Mucosa of stomach (tissue), 1 donor: ENCODE measurements around the gene BCAS1.
"Not testable (repeated sequence)": the region's sequence is repeated elsewhere in the genome, so short reads cannot be mapped to it uniquely, and the experiment has no call there.

Experiments used
- H3K27me3 ChIP-seq: one replicate; pipeline ENCODE4 v1.7.0; 2013; ENCODE audit warnings: mild to moderate bottlenecking, low read length; ENCODE audit not compliant: control insufficient read depth, insufficient read depth
- H3K36me3 ChIP-seq: one replicate; pipeline ENCODE4 v1.7.0; 2013; ENCODE audit warnings: low read length; ENCODE audit not compliant: control insufficient read depth, insufficient read depth
- H3K4me1 ChIP-seq: one replicate; pipeline ENCODE4 v1.7.0; 2013; ENCODE audit warnings: mild to moderate bottlenecking, low read length; ENCODE audit not compliant: control insufficient read depth, insufficient read depth
- H3K4me3 ChIP-seq: one replicate; pipeline ENCODE4 v1.7.0; 2013; ENCODE audit warnings: low read length
- H3K9ac ChIP-seq: one replicate; pipeline ENCODE4 v1.7.0; 2013; ENCODE audit warnings: mild to moderate bottlenecking, low read length, moderate library complexity
- H3K9me3 ChIP-seq: one replicate; pipeline ENCODE4 v1.7.0; 2013; ENCODE audit warnings: mild to moderate bottlenecking, low read length, moderate library complexity; ENCODE audit not compliant: control insufficient read depth
- donor health status: Pancreatic carcinoma.

The BCAS1 gene

DNA sequence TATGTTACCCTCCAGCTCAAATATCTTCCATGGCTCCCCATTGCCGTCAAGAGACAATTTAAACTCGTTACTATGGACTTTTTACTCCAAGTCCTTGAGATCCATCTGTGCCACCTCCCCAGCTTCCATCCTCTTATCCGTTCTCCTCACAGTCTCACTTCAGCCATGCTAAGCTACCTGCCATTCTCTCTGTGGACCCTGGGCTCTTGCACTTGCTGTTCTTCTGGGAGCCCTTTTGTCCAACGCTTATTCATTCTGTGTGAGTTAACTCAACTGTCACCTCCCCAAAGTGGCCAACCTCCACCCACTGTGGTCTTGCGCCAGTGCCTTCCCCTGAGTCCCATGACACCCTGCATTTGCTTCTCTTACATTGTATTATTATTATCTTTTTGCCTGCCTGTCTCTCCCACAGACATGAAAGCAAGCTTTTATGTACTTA is 132.4 kb downstream of the BCAS1 start:
- Histone ChIP-seq H3K9ac (no peak overlapping the region), H3K4me1 (peaks cover 34% of the 10 kb centered on the region)

DNA sequence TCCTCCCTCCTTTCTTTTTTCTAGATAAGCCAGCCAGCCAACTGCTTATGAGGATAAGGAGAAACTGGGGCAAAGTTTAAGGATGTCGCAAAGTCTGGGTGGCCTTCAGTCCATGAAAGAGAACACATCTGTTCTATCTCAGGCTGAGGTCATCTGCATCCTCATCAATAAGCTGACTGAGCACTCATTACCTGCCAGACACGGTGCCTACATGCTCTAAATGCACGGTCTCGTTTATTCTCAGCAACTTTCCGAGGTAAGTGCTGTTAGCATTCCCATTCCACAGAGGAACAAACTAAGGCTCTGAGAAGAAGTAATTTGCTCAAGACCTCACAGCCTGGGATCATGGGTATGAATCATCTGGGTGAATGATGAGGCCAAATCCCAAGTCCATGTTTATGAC is 133.1 kb downstream of the BCAS1 start:
- no peaks in the 10 kb centered on the region for H3K9me3 ChIP-seq
- H3K36me3 ChIP-seq, result no peaks in the 10 kb centered on the region
- no peak overlapping the region for H3K9ac ChIP-seq
- H3K27me3 ChIP-seq, result no peaks in the 10 kb centered on the region
- H3K4me1 ChIP-seq, result peaks cover 32% of the 10 kb centered on the region
- no peak overlapping the region for H3K4me3 ChIP-seq

More for the DNA sequence above, 132.4 kb downstream of the BCAS1 start:
- no peak overlapping the region for H3K4me3 ChIP-seq
- H3K36me3 ChIP-seq, result no peaks in the 10 kb centered on the region
- H3K27me3 ChIP-seq, result no peaks in the 10 kb centered on the region
- no peaks in the 10 kb centered on the region for H3K9me3 ChIP-seq

DNA sequence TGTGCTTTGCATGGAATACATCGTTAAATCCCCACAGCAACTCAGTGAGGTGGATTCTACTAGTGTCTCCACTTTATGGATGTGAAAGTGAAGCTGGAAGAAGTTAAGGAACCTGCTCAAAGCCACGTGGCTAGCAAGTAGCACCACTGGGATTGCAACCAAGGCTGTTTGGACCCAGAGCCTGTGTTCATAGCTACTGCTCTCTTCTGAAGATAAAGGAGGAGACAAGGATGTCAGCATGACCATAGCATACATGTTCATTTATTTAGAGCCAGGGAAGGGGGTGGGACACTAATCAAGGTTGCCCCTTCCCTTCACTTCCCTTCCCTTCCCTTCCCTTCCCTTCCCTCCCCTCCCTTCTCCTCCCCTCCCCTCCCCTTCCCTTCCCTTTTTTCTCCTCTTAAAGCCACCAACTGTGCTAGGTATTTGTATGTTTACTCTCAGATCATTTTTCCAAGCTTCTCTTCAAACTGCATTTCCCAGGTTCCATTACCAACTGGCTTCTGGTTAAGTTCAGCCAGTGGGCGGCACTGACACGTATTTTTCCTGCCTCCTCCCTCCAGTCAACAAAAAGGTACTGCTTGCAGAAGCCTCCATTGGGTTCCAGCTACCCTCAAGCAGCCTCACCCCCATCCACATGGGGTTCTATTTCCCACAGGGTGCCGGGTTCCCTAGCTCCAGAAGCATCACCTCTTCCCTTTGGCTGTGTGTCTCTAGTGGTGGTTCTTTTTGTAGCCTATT is 134.9 kb downstream of the BCAS1 start:
- Histone ChIP-seq H3K9me3 (no peaks in the 10 kb centered on the region), H3K4me1 (peaks cover 29% of the 10 kb centered on the region), H3K36me3 (no peaks in the 10 kb centered on the region), H3K27me3 (no peaks in the 10 kb centered on the region), H3K4me3 (no peak overlapping the region), H3K9ac (no peak overlapping the region)

DNA sequence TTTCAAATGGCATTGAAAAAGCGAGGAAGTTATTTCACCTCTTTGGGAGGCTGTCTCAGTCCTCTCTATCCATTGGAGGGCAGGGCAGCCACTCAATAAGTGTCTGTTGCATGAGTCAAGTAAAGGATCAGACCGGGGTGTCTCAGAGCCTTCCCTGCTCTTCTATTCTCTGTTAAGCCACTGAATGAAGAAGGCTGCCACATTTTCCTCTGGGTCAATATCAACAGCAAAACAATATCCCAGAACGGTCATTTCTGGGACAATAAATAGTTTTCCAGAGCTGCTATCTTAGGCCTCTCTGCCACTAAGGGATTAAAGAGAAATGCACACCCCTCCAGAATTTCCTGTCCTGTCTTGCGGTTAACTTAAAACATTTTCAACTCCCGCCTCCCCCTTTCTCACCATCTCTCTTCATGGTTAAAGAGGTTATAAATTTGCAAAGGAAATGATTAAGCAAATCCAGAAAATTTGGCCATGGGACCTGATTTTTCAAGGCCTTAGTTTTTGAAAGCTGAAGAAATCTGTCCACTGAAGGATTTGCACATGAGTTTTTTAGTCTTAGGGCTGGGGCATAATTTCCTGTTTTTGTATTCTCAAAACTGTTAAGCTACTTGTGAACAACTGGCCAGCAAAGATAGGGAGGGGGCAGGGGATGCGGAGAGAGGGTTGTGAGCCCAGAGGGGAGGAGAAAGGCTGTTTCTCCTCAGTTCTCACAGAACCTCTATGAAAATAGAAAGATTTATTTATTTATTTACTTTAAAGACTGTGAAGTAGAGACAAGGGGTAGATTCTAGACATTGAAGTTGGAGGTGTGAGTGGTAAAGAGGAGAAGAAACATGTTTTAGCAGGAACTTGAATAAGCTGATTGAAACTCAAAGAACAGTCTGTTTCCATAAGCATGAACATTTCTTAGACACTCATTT is 135.7 kb downstream of the BCAS1 start:
- Histone ChIP-seq H3K9ac (no peak overlapping the region), H3K36me3 (no peaks in the 10 kb centered on the region), H3K4me1 (peaks cover 20% of the 10 kb centered on the region), H3K9me3 (no peaks in the 10 kb centered on the region), H3K27me3 (no peaks in the 10 kb centered on the region), H3K4me3 (no peak overlapping the region)

DNA sequence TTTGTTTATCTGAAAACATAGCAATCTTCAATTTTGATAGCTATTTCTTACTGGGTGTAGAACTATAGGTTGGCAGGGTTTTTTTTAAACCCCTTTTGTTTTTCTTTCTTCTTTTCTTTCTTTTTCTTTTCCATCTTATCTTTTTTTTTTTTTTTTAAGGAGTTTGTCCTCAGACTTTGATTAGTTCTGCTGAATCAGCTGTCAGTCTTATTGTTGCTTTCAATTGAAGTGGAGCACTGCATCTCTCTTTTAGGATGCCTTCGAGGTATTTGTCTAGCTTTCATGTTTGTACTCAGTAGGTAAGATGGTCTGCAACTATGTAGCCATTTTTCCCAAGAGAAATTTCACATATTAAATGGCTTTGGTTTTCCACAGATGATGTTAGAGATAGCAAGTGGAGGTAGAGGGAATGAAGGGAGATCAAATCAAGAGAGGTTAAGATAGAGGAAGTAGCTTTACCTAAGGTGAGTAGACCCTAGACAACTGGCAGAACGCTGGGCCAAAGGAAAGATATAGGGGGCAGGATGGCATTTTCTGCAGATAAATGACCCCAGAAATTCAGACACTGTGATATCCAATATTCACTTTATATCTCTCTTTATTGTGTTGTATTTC is 137.1 kb downstream of the BCAS1 start:
- Histone ChIP-seq H3K9ac (no peak overlapping the region), H3K36me3 (no peaks in the 10 kb centered on the region), H3K9me3 (no peaks in the 10 kb centered on the region), H3K27me3 (no peaks in the 10 kb centered on the region), H3K4me3 (no peak overlapping the region), H3K4me1 (peaks cover 7% of the 10 kb centered on the region)

DNA sequence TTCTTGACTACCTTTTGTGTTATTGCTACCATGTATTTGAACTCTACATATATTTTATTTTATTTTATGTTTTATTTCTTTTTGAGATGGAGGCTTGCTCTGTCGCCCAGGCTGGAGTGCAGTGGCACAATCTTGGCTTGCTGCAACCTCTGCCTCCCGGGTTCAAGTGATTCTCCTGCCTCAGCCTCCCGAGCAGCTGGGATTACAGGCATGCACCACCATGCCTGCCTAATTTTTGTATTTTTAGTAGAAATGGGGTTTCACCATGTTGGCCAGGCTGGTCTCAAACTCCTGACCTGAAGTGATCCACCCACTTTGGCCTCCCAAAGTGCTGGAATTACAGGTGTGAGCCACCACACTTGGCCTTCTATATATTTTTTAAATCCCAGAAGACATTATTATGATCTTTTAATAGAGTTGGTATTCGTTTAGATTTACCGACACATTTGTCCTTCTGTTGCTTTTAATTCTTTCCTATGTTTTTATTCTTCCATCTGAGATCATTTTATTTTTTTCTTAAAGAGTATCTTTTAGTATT is 137.7 kb downstream of the BCAS1 start:
- not testable (repeated sequence) for H3K9me3 ChIP-seq, H3K4me1 ChIP-seq, H3K9ac ChIP-seq, H3K27me3 ChIP-seq, H3K4me3 ChIP-seq, H3K36me3 ChIP-seq

DNA sequence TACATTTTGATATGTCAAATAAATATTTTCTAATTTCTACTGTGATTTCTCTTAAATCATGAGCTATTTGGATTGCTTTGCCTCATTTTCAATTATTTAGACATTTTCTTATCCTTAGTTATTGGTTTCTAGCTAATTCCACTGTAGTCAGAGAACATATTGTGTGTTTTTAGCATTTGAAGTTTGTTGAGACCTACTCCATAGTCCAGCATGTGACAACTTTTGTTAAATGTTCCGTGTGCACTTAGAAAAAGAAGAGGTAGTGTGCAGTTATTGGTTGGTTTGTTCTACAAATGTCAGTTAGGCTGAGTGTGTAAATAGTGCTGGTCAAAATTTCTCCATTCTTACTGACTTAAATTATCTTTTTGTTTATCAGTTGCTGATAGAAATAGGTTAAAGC is 138.8 kb downstream of the BCAS1 start:
- Histone ChIP-seq H3K27me3 (no peaks in the 10 kb centered on the region), H3K36me3 (no peaks in the 10 kb centered on the region), H3K9ac (no peak overlapping the region), H3K4me3 (no peak overlapping the region), H3K4me1 (peaks cover 3% of the 10 kb centered on the region), H3K9me3 (no peaks in the 10 kb centered on the region)

DNA sequence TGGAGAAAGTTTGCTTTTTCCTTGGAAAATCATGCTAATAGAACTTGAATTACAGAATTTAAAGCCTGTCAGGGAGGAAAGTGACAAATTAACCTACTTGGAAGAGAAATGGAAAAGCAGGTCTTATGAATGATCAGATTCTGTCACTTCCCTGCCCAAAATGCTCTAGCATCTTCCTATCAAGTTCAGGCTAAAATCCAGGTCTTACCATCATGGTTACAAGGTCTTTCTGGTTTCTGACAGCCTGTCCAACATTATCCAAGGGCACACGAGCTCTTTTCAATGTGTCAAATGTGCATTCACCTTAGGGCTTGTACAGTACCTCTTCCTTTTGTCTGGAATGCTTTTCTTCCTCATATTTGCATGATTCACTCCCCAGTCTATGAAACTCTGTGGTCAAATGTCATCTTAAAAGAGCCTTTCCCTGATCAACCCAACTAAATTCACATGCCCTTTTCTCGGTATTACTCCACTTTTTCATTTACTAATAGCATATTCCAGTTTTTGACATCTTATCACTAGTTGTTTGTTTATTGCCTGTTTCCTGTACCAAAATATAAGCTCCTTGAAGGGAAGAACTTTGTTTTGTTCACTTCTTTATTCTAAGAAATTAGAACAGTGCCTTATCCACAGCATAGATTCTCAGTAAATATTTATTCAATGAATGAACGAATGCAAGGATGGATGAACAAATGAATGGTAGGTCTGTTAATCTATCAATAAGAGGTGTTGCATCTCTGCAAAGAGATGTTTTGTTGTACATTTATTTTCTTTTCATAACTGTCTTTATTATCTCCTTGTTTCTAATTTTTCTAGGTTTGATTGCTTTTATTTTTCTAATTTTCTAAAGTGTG is 139.5 kb downstream of the BCAS1 start:
- no peak overlapping the region for H3K9ac ChIP-seq

DNA sequence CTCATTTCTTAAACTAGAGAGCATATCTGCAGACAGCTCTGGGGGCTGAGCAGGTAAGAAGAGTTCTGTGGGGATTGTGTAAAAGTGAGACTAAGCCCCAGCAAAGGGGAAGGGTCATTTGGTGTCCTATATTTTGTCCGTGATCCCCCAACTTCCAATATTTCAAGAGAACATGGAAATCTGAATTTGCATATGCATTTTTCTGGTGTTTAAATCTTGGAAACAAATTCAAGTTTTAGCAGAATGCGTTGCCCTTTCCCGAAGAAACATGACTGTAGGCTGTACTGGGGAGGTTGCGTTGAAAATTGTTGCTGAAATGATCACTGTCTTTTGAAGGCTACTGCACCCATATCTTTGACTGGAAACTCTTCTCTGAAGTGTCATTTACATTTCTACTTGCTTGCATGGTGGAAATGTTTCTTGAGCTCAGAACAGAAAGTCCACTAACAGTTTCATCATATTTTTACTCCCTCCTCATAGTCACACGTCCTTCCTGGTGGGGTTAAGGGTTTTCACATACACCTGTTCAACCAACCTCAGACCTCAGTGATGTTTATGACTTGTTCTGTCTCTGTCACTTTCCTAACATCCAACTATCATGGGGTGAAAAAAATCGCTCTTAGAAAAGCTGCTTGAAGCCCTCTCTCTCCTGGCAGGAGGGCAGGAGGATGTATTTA is 140.3 kb downstream of the BCAS1 start:
- H3K9me3 ChIP-seq, result no peaks in the 10 kb centered on the region
- H3K4me1 ChIP-seq, result peaks cover 8% of the 10 kb centered on the region
- H3K4me3 ChIP-seq, result no peak overlapping the region
- H3K9ac ChIP-seq, result no peak overlapping the region
- no peaks in the 10 kb centered on the region for H3K27me3 ChIP-seq
- no peaks in the 10 kb centered on the region for H3K36me3 ChIP-seq

More for the DNA sequence above, 139.5 kb downstream of the BCAS1 start:
- no peak overlapping the region for H3K4me3 ChIP-seq
- no peaks in the 10 kb centered on the region for H3K9me3 ChIP-seq
- H3K27me3 ChIP-seq, result no peaks in the 10 kb centered on the region
- H3K4me1 ChIP-seq, result peaks cover 10% of the 10 kb centered on the region
- no peaks in the 10 kb centered on the region for H3K36me3 ChIP-seq

DNA sequence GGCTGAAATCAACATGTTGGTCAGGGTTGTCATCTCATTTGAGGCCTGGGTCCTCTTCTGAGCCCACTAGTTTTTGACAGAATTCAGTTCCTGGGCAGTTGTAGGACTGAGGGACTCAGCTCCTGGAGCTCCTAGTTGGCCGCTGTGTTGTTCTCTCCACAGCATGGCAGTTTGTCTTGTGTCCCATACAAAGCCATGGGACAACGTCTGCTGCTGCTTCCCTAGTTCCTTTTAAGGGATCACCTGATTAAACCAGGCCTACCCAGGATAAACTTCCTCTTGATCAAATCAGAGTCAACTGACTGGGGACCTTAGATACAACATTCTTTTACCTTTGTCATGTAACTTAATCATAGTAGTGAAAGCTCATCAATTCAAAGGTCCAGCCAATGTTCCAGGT is 141.0 kb downstream of the BCAS1 start:
- H3K4me1 ChIP-seq, result peaks cover 8% of the 10 kb centered on the region
- no peaks in the 10 kb centered on the region for H3K27me3 ChIP-seq
- H3K9ac ChIP-seq, result no peak overlapping the region
- H3K36me3 ChIP-seq, result no peaks in the 10 kb centered on the region
- no peaks in the 10 kb centered on the region for H3K9me3 ChIP-seq
- no peak overlapping the region for H3K4me3 ChIP-seq

DNA sequence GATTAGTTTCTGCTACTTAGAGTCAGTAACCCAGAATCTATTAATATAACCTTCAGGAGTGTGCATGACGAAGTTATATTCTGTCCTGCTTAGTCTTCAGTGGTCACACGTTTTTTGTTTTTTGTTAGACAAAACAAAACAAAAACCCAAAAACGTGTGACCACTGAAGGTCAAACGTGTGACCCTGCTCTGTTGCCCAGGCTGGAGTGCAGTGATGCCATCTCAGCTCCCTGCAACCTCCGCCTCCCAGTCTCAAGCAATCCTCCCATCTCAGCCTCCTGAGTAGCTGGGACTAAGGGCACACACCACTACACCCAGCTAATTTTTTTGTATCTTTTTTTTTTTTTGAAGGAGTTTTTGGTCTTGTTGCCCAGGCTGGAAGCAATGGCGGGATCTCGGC is 142.4 kb downstream of the BCAS1 start:
- Histone ChIP-seq H3K27me3 (no peaks in the 10 kb centered on the region), H3K4me1 (peaks cover 14% of the 10 kb centered on the region), H3K9me3 (no peaks in the 10 kb centered on the region), H3K9ac (no peak overlapping the region), H3K4me3 (no peak overlapping the region), H3K36me3 (no peaks in the 10 kb centered on the region)
